Lower lobe of right lung (tissue), 2 donors: ENCODE results near the gene ACP5. TPM values are rescaled to one million over a fixed set of nuclear protein-coding genes. Genes with fewer than 3 reads are reported as not detected.
"Not testable (repeated sequence)": the region's sequence is repeated elsewhere in the genome, so short reads cannot be mapped to it uniquely, and the experiment has no call there.

Experiments
- ATAC-seq, 2 donors: fragments of 200-7000 bp; cut with Tn5 transposase; one replicate each; pipeline ENCODE4 v1.9.1; 2020 to 2022; ENCODE audit warnings: mild to moderate bottlenecking in 2 of 2, moderate library complexity in 2 of 2
- DNase-seq: peaks from one replicate; pipeline ENCODE4 v3.0.0-alpha.2; 2020
- H3K27ac ChIP-seq: fragments of 200-600 bp; one replicate; pipeline ENCODE4 v1.8.0; 2022
- H3K27me3 ChIP-seq: fragments of 200-600 bp; one replicate; pipeline ENCODE4 v1.8.0; 2022; ENCODE audit warnings: low read depth
- H3K36me3 ChIP-seq: fragments of 200-600 bp; one replicate; pipeline ENCODE4 v1.8.0; 2022; ENCODE audit warnings: mild to moderate bottlenecking
- H3K4me1 ChIP-seq: fragments of 200-600 bp; one replicate; pipeline ENCODE4 v1.8.0; 2022
- H3K4me3 ChIP-seq: fragments of 200-600 bp; one replicate; pipeline ENCODE4 v1.8.0; 2022; ENCODE audit warnings: mild to moderate bottlenecking
- H3K9me3 ChIP-seq: fragments of 200-600 bp; one replicate; pipeline ENCODE4 v1.8.0; 2022
- CTCF ChIP-seq: fragments of 200-600 bp; IDR thresholded peaks from one replicate; pipeline ENCODE4 v1.8.0; 2022; ENCODE audit warnings: antibody characterized with exemption, mild to moderate bottlenecking
- intact Hi-C: fragments of 100-400 bp; cut with DNase I; formaldehyde crosslinking; loops from one replicate; pipeline ENCODE4 v1.11.0; 2022
- total RNA-seq: library from RNA; stranded (reverse); fragmentation: NEBNext Ultra II Directional; extraction: Animal tissue kit (Norgen Biotek cat#: 25700); gene quantifications from one replicate; pipeline ENCODE4 v1.2.1, GENCODE V29; 2021
- donor health status: DM: no; HTN: yes; CAD: no; lungs with severe emphysema.

Gene ACP5
- total RNA-seq, 1 donor from 2014 or later, result 650 TPM

GRCh38 chr19:11576227-11576626, 1.2 kb downstream of the ACP5 start:
- no peaks in the 10 kb centered on the region for H3K9me3 ChIP-seq
- no peak overlapping the region for H3K27ac ChIP-seq
- no peaks in the 10 kb centered on the region for H3K36me3 ChIP-seq
- peak in 1 of 2 donors; percentile 27 for ATAC-seq
- intact Hi-C loops, result no loop called here
- H3K4me3 ChIP-seq, result peak overlapping the region; percentile 64
- no peaks in the 10 kb centered on the region for H3K27me3 ChIP-seq
- H3K4me1 ChIP-seq, result peaks cover 47% of the 10 kb centered on the region
- peak; percentile 66 for DNase-seq
- no peak for TF ChIP-seq CTCF

GRCh38 chr19:11574689-11575088, 2.8 kb downstream of the ACP5 start:
- Histone ChIP-seq H3K36me3 (no peaks in the 10 kb centered on the region), H3K27me3 (no peaks in the 10 kb centered on the region), H3K4me1 (peaks cover 33% of the 10 kb centered on the region), H3K27ac (no peak overlapping the region), H3K4me3 (no peak overlapping the region), H3K9me3 (no peaks in the 10 kb centered on the region)
- no peak for DNase-seq
- no peak for TF ChIP-seq CTCF
- ATAC-seq, result no peak
- intact Hi-C loops, result no loop called here

- DNase-seq, intact Hi-C loops: not testable (repeated sequence)
Measured at GRCh38 chr19:11573763-11574162, 3.7 kb downstream of the ACP5 start.

GRCh38 chr19:11573354-11573753, 4.1 kb downstream of the ACP5 start:
- H3K4me1 ChIP-seq, result peaks cover 20% of the 10 kb centered on the region
- ATAC-seq, H3K9me3 ChIP-seq, DNase-seq, H3K27ac ChIP-seq, H3K36me3 ChIP-seq, H3K4me3 ChIP-seq, intact Hi-C loops, H3K27me3 ChIP-seq: not testable (repeated sequence)

More at GRCh38 chr19:11573763-11574162, 3.7 kb downstream of the ACP5 start:
- H3K27me3 ChIP-seq, H3K4me3 ChIP-seq, H3K9me3 ChIP-seq, H3K27ac ChIP-seq, H3K36me3 ChIP-seq, ATAC-seq: not testable (repeated sequence)
- H3K4me1 ChIP-seq, result peaks cover 24% of the 10 kb centered on the region

- Histone ChIP-seq H3K4me1 (no peaks in the 10 kb centered on the region), H3K4me3 (no peak overlapping the region), H3K27ac (no peak overlapping the region), H3K36me3 (no peaks in the 10 kb centered on the region), H3K27me3 (no peaks in the 10 kb centered on the region), H3K9me3 (no peaks in the 10 kb centered on the region)
- DNase-seq, result no peak
- intact Hi-C loops, result no loop called here
- no peak for TF ChIP-seq CTCF
- no peak for ATAC-seq
Measured at GRCh38 chr19:11570039-11570462, 7.4 kb downstream of the ACP5 start.

GRCh38 chr19:11566164-11566563, 11.3 kb downstream of the ACP5 start:
- no peak for ATAC-seq

GRCh38 chr19:11565649-11565980, 11.8 kb downstream of the ACP5 start:
- H3K36me3 ChIP-seq, H3K27ac ChIP-seq, ATAC-seq, H3K27me3 ChIP-seq, H3K4me1 ChIP-seq, H3K9me3 ChIP-seq, intact Hi-C loops, H3K4me3 ChIP-seq, DNase-seq: not testable (repeated sequence)

More at GRCh38 chr19:11566164-11566563, 11.3 kb downstream of the ACP5 start:
- Histone ChIP-seq H3K27me3 (no peaks in the 10 kb centered on the region), H3K4me3 (no peak overlapping the region), H3K27ac (no peak overlapping the region), H3K9me3 (no peaks in the 10 kb centered on the region), H3K36me3 (no peaks in the 10 kb centered on the region), H3K4me1 (no peaks in the 10 kb centered on the region)
- no peak for DNase-seq
- TF ChIP-seq CTCF, result no peak
- intact Hi-C loops, result no loop called here

- DNase-seq, intact Hi-C loops, H3K27me3 ChIP-seq, H3K9me3 ChIP-seq, H3K36me3 ChIP-seq, H3K27ac ChIP-seq, H3K4me3 ChIP-seq, ATAC-seq: not testable (repeated sequence)
- peaks cover 14% of the 10 kb centered on the region for H3K4me1 ChIP-seq
Measured at GRCh38 chr19:11564082-11564807, 13.2 kb downstream of the ACP5 start.
